ENCODE measurements around the gene ZNF728.
"Not testable (repeated sequence)": the region's sequence is repeated elsewhere in the genome, so short reads cannot be mapped to it uniquely, and the experiment has no call there.

DNA sequence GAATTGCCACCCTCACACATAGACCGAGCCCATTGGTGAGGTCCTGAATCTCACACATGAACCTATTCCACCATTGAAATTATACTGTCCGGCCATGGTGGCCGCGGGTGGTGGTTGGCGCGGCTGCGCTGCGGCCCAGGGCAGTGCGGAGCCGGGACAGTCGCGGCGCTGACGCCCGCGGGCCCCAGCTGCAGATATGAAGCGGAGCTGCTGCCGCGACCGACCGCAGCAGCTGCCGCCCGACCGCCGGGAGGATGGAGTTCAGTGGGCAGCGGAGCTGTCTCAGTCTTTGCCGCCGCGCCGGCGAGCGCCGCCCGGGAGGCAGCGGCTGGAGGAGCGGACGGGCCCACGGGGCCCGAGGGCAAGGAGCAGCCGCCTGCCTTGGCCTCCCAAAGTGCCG, 77.8 kb downstream of the ZNF728 start:
- TF ChIP-seq, protein P1, sequence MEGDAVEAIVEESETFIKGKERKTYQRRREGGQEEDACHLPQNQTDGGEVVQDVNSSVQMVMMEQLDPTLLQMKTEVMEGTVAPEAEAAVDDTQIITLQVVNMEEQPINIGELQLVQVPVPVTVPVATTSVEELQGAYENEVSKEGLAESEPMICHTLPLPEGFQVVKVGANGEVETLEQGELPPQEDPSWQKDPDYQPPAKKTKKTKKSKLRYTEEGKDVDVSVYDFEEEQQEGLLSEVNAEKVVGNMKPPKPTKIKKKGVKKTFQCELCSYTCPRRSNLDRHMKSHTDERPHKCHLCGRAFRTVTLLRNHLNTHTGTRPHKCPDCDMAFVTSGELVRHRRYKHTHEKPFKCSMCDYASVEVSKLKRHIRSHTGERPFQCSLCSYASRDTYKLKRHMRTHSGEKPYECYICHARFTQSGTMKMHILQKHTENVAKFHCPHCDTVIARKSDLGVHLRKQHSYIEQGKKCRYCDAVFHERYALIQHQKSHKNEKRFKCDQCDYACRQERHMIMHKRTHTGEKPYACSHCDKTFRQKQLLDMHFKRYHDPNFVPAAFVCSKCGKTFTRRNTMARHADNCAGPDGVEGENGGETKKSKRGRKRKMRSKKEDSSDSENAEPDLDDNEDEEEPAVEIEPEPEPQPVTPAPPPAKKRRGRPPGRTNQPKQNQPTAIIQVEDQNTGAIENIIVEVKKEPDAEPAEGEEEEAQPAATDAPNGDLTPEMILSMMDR (IDR thresholded peaks at IDR 0.05) = not testable (repeated sequence)
- not testable (repeated sequence) for TF ChIP-seq EZH2 (IDR thresholded peaks at IDR 0.05)
